Erythroblast (primary cell): ENCODE data around the gene ARHGAP24.
"Not testable (repeated sequence)": the region's sequence is repeated elsewhere in the genome, so short reads cannot be mapped to it uniquely, and the experiment has no call there.

Experiments used
- GATA1 ChIP-seq: IDR thresholded peaks from 2 replicates; pipeline ENCODE4 v1.6.1; 2011; ENCODE audit warnings: low read depth, mild to moderate bottlenecking, control low read depth, low read length, moderate library complexity
- POLR2A ChIP-seq: IDR thresholded peaks from 2 replicates; pipeline ENCODE4 v1.6.1; 2011; ENCODE audit warnings: mild to moderate bottlenecking, low read length

GRCh38 chr4:86021671-86022070, 546.7 kb downstream of the ARHGAP24 start:
- not testable (repeated sequence) for TF ChIP-seq POLR2A, GATA1
